A204.1 (cell line): Measurements from ENCODE around the gene BABAM2.
A peak's percentile ranks its signal among the peaks of the same experiment; 100 is the strongest.
"Not testable (repeated sequence)": the region's sequence is repeated elsewhere in the genome, so short reads cannot be mapped to it uniquely, and the experiment has no call there.

Source experiments
- FAIRE-seq: peaks from 2 replicates; lab custom pipeline; 2012; peaks lifted over from hg19 to GRCh38; lab: Jason Lieb, UNC

Gene BABAM2

DNA sequence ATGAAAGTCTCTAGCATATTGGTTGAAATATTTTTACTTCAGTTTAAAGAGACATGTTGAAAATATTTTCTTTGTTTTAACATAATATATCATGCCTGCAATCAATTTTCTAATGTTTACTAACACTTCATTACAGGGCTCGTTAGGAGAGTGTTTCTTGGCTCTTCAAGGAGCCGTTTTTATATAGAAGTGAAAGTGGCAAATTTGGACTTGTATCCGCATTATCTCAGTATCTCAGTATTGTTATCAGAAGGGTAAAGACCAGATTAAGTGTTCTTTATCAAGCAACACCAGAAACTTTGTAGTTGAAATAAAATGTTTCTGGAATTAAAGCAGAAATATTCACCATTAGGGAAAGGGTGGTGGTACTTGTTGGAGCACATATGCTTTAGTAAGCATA, 97.8 kb downstream of the BABAM2 start:
- FAIRE-seq, result no peak

- FAIRE-seq, result no peak
Measured at GRCh38 chr2:27988718-27989117, 98.2 kb downstream of the BABAM2 start.

DNA sequence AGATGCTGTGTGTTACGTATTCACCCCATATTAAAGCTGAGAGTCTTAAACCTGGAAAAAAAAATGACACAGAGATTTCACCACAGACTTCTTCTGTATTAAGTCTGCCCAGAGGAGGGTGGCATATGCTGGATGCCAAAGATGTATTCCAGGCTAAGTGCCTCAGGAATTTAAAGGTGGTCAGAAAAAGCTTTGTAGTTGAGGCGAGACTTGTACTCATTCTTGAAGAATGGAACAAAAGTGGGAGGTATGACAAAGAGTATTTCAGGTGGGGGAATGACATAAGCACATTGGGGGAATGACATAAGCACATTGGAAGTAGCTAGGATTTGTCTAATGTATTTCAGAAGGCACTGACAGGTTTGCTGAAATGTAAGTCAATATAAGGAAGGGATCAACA, 98.6 kb downstream of the BABAM2 start:
- FAIRE-seq, result no peak

DNA sequence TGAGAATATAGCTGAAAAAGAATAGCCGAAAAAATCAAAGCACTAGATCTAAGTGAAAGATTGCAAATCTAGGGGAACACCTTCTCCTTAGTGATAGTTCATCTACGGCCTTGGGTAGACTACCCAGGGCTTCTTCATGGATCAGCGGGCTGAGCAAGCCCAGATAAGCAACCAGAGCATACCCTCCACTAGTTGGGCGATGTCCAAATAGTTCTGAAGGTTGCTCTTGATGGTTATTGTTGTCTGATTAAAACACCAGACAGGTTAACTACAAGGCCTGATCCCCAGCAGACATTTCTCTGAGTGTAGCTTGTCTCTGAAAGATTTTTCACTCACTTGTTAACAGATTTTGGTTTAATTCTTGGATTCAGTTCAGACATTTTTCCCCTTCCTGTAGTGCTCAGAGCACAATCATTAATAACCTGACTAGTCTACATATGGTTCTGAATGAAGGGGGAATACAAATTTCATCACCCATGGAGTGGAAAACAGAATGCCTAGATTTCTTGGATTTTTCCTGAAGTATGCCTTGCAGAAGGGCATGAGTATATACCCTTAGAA, 99.6 kb downstream of the BABAM2 start:
- FAIRE-seq, result no peak

DNA sequence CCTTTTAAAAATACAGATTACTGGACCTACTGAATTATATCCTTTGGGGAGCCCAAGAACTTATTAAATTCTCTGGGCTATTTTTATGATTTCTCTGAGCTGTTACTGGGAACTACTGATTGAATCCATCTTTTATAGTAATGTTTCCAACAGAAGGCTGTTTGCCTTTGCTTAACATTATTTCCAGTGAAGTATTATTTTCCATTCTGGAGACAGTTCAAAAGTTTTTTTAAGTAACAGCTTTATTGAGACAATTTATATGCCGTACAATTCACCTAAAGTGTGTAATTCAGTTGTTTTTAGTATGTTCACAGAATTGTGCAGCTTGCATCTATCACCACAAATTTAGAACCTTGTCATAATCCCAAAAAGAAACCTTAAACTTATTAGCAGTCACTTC, 100.6 kb downstream of the BABAM2 start:
- no peak for FAIRE-seq

GRCh38 chr2:27992787-27993401, 102.4 kb downstream of the BABAM2 start:
- no peak for FAIRE-seq

DNA sequence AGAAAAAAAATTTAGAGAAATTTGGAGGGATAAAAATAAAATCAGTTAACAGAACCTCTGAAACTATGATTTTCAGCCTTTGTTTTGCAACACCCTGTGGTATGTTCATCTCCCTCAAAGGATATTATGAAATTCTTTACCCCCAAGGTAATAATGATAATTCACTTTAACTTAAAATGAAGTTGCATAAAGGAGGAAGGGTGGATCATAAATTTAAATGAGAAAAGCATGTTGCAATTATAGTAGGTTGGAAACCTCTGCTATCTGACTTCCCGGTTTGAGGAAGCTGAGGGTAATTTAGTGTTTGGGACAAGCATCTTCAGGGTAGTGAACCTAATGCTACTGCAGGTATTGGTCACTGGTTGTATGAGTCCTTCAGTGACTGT, 102.9 kb downstream of the BABAM2 start:
- FAIRE-seq, result no peak

DNA sequence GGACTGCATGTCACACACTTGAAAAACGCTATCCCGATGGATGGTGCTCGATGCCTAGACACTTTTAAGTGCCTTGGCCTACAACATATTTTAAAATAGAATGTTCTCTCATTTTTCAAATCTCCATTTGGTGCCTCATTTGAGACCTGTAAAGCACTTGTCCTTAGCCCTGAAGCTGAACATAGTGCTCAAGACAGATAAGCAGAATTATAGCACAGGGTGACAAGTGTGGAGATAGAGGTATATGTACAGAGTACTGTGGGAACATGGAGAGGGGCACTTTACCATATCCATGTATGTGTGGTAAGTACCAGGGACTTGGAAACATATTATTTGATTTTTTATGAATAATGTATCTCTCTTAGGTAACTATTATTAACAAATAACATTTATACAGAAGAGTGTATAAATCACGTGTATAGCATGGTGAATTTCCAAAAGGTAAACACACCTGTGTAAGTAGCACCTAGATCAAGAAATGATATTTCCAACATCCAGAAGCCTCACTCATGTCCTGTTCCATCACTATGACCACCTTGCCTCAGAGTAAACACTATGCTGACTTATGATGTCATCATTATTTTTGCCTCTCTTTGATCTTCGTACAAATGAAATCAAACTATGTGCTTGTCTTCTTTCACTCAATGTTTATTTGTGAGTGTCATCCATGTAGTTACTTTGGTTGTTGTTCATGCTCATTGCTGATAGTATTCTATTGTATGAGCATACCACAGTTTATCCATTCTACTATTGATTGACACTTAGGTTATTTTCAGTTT, 103.6 kb downstream of the BABAM2 start:
- no peak for FAIRE-seq

DNA sequence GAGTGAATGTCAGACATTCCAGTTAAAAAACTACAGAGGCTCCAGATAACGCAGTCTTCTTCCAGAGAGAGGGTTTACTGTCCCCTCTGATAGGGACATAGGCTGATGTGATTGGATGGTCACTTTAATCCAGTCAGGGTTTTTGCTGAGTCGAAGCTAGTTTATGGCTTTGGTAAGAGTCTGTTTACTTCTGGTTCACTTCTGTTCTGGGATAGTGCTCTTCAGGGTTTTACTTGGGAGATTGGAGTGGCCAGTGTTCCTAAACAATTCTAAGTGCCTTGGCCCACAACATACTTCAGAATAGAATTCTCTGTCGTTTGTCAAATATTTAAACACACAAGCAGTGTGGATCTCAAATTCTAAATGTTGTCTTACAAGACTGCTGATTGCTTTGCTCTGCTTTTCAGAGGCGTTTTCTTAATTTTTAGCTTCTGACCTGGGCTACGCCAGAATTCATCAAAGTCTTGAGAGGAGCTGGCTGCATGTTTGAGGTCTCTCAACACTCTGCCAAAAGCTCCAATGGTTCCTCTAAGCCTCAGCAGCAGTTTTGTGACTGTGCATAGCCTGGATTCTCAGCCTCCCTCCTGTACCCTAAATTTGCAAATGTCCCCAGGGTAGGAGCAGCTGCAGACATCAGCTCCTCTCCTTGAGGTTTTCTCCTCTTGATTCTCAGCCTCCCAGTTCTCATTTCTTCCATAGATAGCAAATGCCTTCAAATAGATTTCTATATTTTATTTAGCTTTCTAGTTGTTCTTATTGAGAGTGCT, 105.8 kb downstream of the BABAM2 start:
- no peak for FAIRE-seq

GRCh38 chr2:28000287-28000686, 109.8 kb downstream of the BABAM2 start:
- no peak for FAIRE-seq

GRCh38 chr2:28002181-28002580, 111.7 kb downstream of the BABAM2 start:
- FAIRE-seq, result no peak

- no peak for FAIRE-seq
Measured at GRCh38 chr2:28004086-28004485, 113.6 kb downstream of the BABAM2 start.

GRCh38 chr2:28009732-28010131, 119.2 kb downstream of the BABAM2 start:
- no peak for FAIRE-seq

DNA sequence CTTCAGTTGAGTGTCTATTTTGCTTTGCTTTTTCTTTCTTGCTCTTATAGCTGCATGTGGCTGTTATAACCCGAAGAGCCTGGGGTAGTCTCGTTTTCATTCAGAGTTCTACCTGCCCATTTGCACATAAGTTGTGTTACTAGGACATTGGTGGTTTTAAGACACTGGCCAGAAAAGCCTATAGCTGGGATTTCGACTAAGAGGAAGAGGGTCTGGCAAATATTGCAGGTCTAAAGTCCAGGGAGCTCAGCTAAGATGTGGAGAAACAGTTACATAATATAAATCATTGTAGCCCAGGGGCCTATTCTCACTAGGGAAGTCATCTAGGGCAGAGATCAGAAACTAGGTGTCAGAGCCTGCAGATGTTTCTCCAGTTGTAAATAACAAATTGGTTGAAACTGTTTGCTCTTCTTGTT, 120.8 kb downstream of the BABAM2 start:
- no peak for FAIRE-seq

- not testable (repeated sequence) for FAIRE-seq
Measured at GRCh38 chr2:28018474-28018873, 127.9 kb downstream of the BABAM2 start.

- not testable (repeated sequence) for FAIRE-seq
Measured at GRCh38 chr2:28019521-28019920, 129.0 kb downstream of the BABAM2 start.

- FAIRE-seq, result no peak
Measured at GRCh38 chr2:28021898-28022297, 131.4 kb downstream of the BABAM2 start.

GRCh38 chr2:28025123-28025522, 134.6 kb downstream of the BABAM2 start:
- no peak for FAIRE-seq

DNA sequence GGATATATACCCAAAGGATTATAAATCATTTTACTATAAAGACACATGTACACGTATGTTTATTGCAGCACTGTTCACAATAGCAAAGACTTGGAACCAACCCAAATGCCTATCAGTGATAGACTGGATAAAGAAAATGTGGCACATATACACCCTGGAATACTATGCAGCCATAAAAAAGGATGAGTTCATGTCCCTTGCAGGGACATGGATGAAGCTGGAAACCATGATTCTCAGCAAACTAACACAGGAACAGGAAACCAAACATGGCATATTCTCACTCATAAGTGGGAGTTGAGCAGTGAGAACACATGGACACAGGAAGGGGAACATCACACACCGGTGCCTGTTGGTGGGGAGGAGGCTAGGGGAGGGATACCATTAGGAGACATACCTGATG, 135.7 kb downstream of the BABAM2 start:
- not testable (repeated sequence) for FAIRE-seq

DNA sequence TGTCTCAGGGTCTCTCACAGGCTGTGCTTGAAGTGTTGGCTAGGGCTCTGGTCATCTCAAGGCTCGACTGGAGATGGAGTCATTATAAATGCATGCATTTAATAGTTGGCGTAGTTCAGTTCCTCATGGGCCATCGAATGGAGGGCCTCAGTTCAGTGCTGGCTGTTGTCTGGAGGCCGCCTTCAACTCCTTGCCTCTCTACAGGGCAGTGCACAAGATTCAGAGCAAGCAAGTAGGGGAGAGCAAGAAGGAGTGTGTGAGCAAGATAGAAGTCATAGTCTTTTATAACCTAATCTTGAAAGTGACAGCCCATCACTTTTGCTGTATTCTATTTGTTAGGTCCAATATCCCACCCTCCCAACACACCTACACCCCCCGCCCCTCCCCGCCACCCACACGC, 137.5 kb downstream of the BABAM2 start:
- FAIRE-seq, result no peak

DNA sequence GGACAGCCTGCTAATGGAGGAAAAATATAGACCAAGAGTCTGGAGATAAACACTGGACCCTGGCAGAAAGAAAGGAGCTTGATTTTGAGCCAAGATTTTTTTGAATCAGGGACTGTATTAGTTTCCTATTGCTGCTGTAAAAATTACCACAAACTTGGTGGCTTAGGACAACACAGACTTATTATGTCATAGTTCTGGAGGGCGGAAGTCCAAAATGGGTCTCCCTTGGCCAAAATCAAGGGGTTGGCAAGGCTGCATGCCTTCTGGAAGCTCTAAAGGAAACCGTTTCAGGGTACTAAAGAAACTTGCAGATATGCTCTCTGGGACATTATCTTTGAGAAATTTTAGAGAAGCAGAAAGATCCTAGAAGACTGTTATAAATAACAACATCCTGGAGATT, 140.1 kb downstream of the BABAM2 start:
- no peak for FAIRE-seq

DNA sequence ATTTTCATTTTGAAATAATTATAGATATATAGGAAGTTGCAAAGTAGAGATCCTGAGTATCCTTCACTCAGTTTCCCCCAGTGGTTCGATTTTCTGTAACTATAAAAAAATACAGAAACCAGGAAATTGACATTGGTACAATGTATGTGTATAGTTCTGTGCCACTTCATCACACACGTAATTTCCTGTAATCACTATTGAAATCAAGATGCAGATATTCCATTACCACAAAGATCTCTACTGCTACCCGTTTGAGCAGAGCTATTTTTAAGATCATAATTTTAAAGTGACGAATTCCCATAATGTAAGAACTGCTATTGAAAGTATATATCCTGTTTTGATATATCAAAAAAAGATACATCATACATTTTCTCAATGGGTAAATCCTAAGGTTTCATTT, 142.3 kb downstream of the BABAM2 start:
- FAIRE-seq, result peak; percentile 3

DNA sequence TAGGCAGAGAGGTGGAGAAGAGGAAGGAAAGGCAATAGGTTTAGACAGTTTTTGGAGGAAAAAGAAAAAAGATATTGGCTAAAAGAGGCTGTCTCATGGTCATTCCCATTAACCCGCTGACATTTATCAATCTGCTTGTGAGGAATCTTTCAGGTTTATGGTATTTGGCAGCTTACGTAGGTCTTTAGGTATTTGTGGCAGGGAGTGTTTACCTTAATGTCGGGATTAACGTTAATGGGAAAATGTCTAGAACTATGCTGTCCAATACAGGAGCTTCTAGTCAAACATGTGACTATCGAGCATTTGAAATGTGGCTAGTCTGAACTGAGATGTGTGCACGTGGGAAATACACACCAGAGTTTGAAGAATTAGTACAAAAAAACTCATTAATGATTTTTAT, 144.2 kb downstream of the BABAM2 start:
- no peak for FAIRE-seq
